Gastrocnemius medialis (tissue), 4 donors: ENCODE measurements around the gene RNASE13. TPM values are rescaled to one million over a fixed set of nuclear protein-coding genes. Genes with fewer than 3 reads are reported as not detected.

Experiments used
- ATAC-seq, 2 donors: fragments of 150-250 bp; one replicate each; pipeline ENCODE4 v1.9.1; 2016
- DNase-seq, 2 donors: peaks; one replicate each; pipeline ENCODE4 v3.0.0-alpha.2; 2019
- H3K27ac ChIP-seq, 4 donors: fragments of 200-600 bp; sonication (generic); 1 replicate in 1 of 4; 2 replicates in 3 of 4; pipeline ENCODE4 v1.5.1; 2016 to 2018; ENCODE audit warnings: mild to moderate bottlenecking in 2 of 4, moderate library complexity in 1 of 4
- H3K27me3 ChIP-seq, 3 donors: fragments of 200-600 bp; sonication (generic) in 2 of 3; 1 replicate in 1 of 3; 2 replicates in 2 of 3; pipeline versions ENCODE4 v1.5.1 to v1.6.0; 2016 to 2019; ENCODE audit warnings: mild to moderate bottlenecking in 1 of 3, moderate library complexity in 1 of 3
- H3K36me3 ChIP-seq, 2 donors: fragments of 200-600 bp; sonication (generic) in 1 of 2; one replicate each; pipeline ENCODE4 v1.5.1; 2017 to 2018
- H3K4me1 ChIP-seq, 2 donors: fragments of 200-600 bp; sonication (generic) in 1 of 2; one replicate each; pipeline ENCODE4 v1.5.1; 2016 to 2017; ENCODE audit warnings: mild to moderate bottlenecking in 2 of 2
- H3K4me3 ChIP-seq, 4 donors: fragments of 200-600 bp; sonication (generic) in 3 of 4; 1 replicate in 1 of 4; 2 replicates in 3 of 4; pipeline ENCODE4 v1.5.1; 2016 to 2019; ENCODE audit warnings: mild to moderate bottlenecking in 2 of 4
- H3K9me3 ChIP-seq, 3 donors: fragments of 200-600 bp; sonication (generic) in 2 of 3; 1 replicate in 1 of 3; 2 replicates in 2 of 3; pipeline ENCODE4 v1.5.1; 2016 to 2019
- CTCF ChIP-seq, 5 experiments: fragments of 450-650 bp in 3 of 5; fragments of 200-600 bp in 2 of 5; sonication (generic) in 2 of 5; IDR thresholded peaks in 4 of 5; conservative IDR thresholded peaks in 1 of 5; 1 replicate in 4 of 5; 2 replicates in 1 of 5; pipeline ENCODE4 v1.5.1; 2016 to 2019; ENCODE audit warnings: antibody characterized with exemption in 5 of 5, mild to moderate bottlenecking in 3 of 5, moderate library complexity in 3 of 5
- POLR2A ChIP-seq, 2 donors: fragments of 450-650 bp; IDR thresholded peaks; one replicate each; pipeline ENCODE4 v1.6.1; 2017; ENCODE audit warnings: antibody characterized with exemption in 2 of 2, mild to moderate bottlenecking in 2 of 2, moderate library complexity in 2 of 2
- in situ Hi-C, 4 donors: fragments of 200-750 bp; cut with MboI; loops; one replicate each; pipeline versions ENCODE4 v1.15.0 to v1.8.0; 2017; ENCODE audit warnings: low sequenced_read_pairs in 4 of 4
- intact Hi-C: fragments of 100-400 bp; cut with DNase I; formaldehyde crosslinking; loops from one replicate; pipeline ENCODE4 v1.15.1; 2023; ENCODE audit warnings: low total_unique reads
- total RNA-seq, 4 donors: library from RNA; depleted of rRNA; stranded (reverse); fragments of >200 nt; gene quantifications; one replicate each; pipeline versions ENCODE4 v1.1.0 to v1.2.3, GENCODE V29; 2016

The RNASE13 gene
- total RNA-seq, 4 donors from 2014 or later: not detected

- Histone ChIP-seq H3K27me3 (no peaks in the 10 kb centered on the region), H3K36me3 (peaks cover 0 to 82% of the 10 kb centered on the region in 2 donors), H3K9me3 (no peaks in the 10 kb centered on the region), H3K27ac (no peak overlapping the region), H3K4me3 (no peak overlapping the region), H3K4me1 (no peaks in the 10 kb centered on the region)
- intact Hi-C loops: no loop called here
- DNase-seq (no peak), ATAC-seq (no peak)
- no peak for TF ChIP-seq POLR2A (IDR thresholded peaks at IDR 0.05)
- TF ChIP-seq CTCF (IDR thresholded peaks at IDR 0.05 in 4 of 5, conservative IDR thresholded peaks at IDR 0.05 in 1 of 5): no peak
- in situ Hi-C loops: no loop called here
Observed at GRCh38 chr14:21078726-21079125, 44.1 kb upstream of the RNASE13 start.

DNA sequence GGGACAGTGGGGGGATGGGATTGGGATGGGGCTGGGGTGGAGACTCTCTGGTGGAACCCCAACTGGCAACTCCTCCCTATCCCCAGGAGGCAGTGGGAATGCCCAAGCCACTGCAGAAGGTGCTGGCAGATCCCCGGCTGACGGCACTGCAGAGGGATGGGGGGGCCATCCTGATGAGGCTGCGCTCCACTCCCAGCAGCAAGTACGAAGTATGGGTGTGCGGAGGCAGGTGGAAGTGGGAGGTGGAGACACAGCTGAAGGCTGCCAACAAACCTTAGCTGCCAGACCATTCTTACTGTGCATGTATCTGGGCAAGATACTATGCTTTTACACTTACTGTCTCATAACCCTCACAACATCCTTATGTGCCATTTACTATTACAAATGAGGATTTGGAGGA, 43.7 kb upstream of the RNASE13 start:
- H3K36me3 ChIP-seq: peaks cover 0 to 81% of the 10 kb centered on the region in 2 donors
- intact Hi-C loops (no loop called here), in situ Hi-C loops (no loop called here)
- H3K27ac ChIP-seq: no peak overlapping the region
- TF ChIP-seq CTCF (IDR thresholded peaks at IDR 0.05 in 4 of 5, conservative IDR thresholded peaks at IDR 0.05 in 1 of 5) (no peak), POLR2A (IDR thresholded peaks at IDR 0.05) (no peak)
- H3K4me3 ChIP-seq: no peak overlapping the region
- DNase-seq: no peak
- H3K27me3 ChIP-seq: no peaks in the 10 kb centered on the region
- no peaks in the 10 kb centered on the region for H3K4me1 ChIP-seq
- ATAC-seq: no peak
- H3K9me3 ChIP-seq: no peaks in the 10 kb centered on the region

DNA sequence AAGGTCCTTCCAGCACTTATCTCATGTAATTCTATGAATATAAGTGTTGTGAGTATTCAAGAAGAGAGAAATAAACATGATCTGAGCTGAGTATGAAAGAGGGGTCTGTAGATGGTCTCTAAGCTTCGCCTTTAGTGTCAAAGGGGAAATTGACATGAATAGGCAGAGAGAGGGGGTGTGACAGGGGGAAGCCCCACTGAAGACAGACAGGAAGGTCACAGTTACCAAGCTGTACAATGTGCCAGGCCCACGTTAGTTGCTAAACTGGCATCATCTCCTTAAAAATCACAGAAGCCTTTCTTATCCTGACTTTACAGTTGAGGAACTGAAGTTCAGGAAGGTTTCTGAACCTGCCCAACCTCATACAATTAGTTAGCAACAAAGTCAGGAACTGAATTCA, 43.1 kb upstream of the RNASE13 start:
- in situ Hi-C loops: no loop called here
- Histone ChIP-seq H3K27me3 (no peaks in the 10 kb centered on the region), H3K4me1 (peaks cover 0 to under 1% of the 10 kb centered on the region in 2 donors), H3K9me3 (no peaks in the 10 kb centered on the region), H3K4me3 (no peak overlapping the region), H3K27ac (no peak overlapping the region), H3K36me3 (peaks cover 0 to 75% of the 10 kb centered on the region in 2 donors)
- TF ChIP-seq POLR2A (IDR thresholded peaks at IDR 0.05) (no peak), CTCF (IDR thresholded peaks at IDR 0.05 in 4 of 5, conservative IDR thresholded peaks at IDR 0.05 in 1 of 5) (no peak)
- intact Hi-C loops: no loop called here
- no peak for ATAC-seq
- no peak for DNase-seq

GRCh38 chr14:21075719-21076437, 41.3 kb upstream of the RNASE13 start:
- no peak for ATAC-seq
- Histone ChIP-seq H3K4me1 (peaks cover 4 to 13% of the 10 kb centered on the region in 2 donors), H3K9me3 (no peaks in the 10 kb centered on the region), H3K27me3 (no peaks in the 10 kb centered on the region), H3K27ac (no peak overlapping the region), H3K4me3 (no peak overlapping the region), H3K36me3 (peaks cover 0 to 57% of the 10 kb centered on the region in 2 donors)
- in situ Hi-C loops: no loop called here
- intact Hi-C loops: no loop called here
- DNase-seq: no peak
- TF ChIP-seq CTCF (IDR thresholded peaks at IDR 0.05 in 4 of 5, conservative IDR thresholded peaks at IDR 0.05 in 1 of 5): no peak
- TF ChIP-seq POLR2A (IDR thresholded peaks at IDR 0.05): no peak
